Frontal cortex (tissue), 4 donors: ENCODE measurements around the gene C11orf98. TPM values are rescaled to one million over a fixed set of nuclear protein-coding genes. Genes with fewer than 3 reads are reported as not detected.
"Not testable (repeated sequence)": the region's sequence is repeated elsewhere in the genome, so short reads cannot be mapped to it uniquely, and the experiment has no call there.

Source experiments
- DNase-seq, 2 donors: peaks; one replicate each; pipeline ENCODE4 v3.0.0; 2012; ENCODE audit warnings: low spot score in 2 of 2
- FAIRE-seq: peaks from 2 replicates; lab custom pipeline; 2012; peaks lifted over from hg19 to GRCh38; lab: Jason Lieb, UNC
- total RNA-seq: library from RNA; depleted of rRNA; stranded (reverse); fragments of >200 nt; gene quantifications from one replicate; pipeline ENCODE4 v1.2.3, GENCODE V29; 2014
- donor health status: control.
- donor health status: control.
- donor health status: control.

C11orf98 gene
- total RNA-seq, 1 donor from 2014 or later, result 25.3 TPM

DNA sequence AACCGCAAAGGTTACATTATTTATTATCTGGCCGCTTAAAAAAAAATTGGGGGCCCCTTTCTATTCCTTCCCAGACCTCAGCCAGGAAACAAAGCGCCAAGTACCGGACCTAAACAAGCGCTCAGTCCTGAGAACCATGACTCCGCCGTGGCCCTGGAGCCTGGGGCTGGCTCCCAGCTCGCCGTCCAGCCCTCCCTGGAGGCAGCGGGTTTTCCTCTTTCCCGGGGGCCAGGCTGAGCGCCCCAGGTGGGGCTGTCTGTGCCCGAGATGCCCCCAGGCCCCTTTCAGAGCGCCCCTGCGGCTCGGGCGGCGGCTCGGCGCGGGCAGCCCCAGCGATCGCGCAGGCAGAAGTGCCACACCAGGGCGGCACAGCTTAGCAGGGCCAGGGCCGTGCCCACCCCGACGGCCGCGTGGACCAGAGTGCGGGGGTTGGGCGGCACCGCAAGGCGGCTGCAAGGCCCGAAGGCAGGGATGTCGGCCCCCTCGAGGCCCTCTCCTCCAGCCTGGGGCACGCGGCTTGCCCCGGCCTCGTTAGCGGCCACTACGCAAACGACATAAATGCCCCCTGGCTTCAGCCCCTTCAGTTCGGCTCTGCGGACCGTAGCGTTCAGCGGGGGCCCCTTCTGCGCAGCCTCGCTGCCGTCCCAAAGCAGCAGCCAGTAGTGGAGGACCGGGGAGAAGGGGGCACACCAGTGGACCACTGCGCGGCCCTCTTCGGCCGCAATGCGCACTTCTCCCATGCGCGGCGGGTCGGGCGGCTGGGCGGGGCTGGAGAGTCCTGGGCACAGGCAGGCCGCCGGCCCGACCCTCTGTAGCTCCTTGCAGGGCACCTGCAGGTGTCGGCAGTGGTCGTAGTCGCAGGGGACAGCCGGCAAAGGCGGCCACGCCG, 22.7 kb upstream of the C11orf98 start:
- DNase-seq, result no peak
- FAIRE-seq, result no peak

DNA sequence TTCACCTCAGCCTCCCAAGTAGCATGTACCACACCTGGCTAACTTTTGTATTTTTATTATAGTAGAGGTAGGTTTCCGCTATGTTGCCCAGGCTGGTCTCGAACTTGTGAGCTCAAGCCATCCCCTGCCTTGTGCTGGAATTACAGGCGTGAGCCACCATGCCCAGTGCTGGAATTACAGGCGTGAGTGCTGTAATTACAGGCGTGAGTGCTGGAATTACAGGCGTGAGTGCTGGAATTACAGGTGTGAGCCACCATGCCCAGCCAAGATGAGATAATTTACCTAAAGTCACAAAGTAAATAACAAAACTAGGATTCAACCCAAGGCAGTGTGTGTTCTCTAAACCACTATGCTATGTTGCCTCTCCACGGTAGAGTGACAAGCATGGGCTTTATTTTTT, 17.5 kb upstream of the C11orf98 start:
- DNase-seq (no peak), FAIRE-seq (no peak)

DNA sequence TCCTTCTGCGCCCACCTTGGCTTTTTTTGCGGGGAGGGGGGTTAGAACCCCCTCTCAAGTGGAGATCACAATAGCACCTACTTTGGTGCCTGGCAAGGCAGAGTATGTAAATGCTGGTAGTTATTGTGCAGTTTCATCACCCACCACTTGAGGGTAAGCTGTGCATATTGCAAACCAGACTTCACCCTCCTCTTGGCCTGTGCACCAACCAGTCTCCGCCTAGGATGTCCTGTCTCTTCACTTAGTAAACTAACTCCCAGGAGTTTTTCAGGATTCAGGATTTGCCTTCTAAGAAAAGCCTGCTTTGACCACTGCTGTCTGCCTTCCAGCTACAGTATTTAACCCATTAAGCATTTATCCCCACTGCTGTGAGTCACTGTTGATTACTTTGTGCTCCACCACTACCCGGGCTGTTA, 15.8 kb upstream of the C11orf98 start:
- no peak for FAIRE-seq
- DNase-seq, result peak in 1 of 2 donors; percentile 37

DNA sequence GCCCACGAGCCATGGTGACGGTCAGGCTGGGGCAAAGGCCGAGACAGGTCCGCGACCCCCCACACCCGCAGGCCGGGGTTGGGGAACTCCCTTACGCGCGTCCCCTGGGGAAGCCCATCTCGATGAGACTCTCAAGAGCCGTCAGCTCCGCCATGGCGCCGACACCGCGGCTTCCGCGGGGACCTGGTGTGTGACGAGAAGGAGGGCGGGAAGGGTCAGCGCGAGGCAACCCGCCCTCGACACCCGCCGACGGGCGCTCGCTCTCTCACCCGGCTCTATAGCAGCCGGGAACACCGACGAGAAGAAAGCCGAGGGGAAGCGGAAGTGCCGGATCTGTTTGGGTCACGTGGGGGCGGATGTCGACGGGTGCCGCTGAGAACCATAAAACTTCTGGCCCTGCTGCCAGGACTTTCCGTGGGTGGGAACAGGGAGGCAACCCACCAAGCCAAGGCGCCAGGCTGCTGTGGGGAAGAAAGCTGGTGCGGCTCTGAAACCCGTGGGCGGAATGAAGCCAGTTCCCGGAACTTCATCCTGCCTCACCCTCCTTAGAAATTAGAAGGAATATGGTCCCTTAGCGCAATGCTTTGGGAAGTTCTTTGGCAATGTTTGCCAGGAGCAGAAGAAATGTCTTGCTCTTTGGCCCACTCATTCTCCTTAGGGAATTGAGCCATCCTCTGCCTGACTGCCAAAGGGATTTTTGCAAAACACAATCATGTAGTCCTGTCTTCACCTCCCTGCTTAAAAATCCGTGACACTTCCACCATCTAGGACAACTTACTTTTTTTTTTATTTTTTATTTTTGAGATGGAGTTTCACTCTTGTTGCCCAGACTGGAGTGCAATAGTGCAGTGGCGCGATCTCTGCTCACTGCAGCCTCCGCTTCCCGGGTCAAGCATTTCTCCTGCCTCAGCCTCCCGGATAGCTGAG, 14.0 kb upstream of the C11orf98 start, which contains the start of gene UBXN1:
UBXN1 (minus strand) TSS at position 304 of the 927 bp plus-strand sequence; CDS start at position 154, 150 bp downstream.
- FAIRE-seq, result no peak
- DNase-seq, result peak; percentile 88 to 91

DNA sequence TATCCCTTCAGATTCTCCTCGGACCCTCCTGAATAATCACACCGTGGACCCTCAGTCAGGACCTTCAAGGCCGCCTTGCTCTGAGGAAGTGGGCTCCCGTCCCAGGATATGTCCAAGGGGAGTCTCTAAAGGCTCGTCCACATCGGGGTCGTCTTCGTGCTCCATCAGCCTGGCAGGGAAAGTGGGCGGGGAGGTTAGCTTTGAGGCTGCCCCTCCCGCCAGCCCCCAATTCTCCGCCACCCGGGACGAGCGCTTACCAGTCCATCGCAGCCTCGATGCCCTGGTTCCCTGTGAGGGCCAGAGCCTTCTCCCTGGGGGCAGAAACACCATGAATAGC, 13.4 kb upstream of the C11orf98 start:
- FAIRE-seq (no peak), DNase-seq (no peak)

DNA sequence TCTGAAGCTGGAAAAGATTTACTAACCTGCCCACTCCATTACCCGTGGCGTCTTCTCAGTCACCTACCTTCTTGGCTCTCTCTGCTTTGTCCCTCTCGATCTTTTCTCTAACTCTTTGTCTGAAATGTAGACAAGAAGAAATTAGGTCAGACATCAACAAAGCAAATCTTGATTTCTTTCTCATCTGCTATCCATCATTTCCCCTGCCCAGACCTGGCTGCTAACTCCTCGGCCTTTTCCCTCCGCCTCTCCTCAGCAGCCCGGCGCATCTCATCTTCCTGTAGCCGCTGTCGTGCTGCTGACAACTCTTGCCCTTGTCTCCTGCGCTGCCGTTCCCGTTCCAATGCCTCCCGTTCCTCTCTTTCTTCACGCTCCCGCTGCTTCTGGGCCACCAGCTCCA, 12.7 kb upstream of the C11orf98 start:
- DNase-seq (no peak), FAIRE-seq (no peak)

DNA sequence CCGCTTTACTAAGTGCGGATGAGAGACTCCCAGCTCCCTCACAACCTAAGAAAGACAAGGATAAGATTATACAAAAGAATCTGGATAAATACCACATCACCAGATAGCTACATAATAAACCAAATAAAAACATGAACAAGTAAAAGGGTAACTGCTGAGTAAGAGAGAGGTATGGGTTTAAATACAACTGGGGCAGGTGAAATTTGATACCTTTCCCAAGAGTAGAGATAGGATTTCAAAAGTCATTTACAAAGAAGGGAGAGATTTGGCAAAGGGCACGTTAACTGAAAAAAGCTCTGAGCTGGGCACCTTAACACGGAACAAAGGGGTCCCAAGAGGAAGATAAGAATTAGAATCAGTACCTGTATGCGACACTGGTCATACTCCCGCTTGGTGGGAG, 12.1 kb upstream of the C11orf98 start:
- DNase-seq (no peak), FAIRE-seq (no peak)

DNA sequence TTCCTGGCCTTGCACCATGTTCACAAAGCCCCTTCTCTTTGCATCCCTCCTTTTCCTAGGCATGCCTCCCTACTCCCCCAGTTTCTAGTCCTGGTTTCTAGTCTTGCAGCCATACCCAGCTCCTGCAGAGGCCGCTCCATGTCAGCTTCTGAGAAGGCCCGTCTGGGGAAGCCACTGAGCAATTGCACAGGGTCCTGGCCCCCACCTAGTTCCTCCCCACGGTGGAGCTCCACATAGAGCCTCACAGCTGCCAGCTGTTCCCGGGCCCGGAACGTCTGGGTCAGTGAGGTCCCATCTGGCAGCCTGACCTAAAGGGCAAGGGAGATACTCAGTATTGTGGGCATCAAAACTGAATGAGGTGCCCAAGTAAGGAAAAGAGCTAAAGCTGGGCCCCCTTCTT, 11.7 kb upstream of the C11orf98 start:
- FAIRE-seq, result no peak
- DNase-seq, result no peak

DNA sequence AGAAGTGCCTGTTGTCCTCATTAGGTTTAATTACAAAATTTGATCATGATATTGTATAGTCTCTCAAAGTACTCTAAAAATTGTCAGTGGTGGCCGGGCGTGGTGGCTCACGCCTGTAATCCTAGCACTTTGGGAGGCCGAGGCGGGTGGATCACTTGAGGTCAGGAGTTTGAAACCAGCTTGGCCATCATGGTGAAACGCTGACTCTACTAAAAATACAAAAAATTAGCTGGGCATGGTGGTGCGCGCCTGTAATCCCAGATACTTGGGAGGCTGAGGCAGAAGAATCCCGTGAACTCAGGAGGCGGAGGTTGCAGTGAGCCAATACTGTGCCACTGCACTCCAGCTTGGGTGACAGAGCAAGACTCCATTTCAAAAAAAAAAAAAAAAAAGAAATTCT, 10.4 kb upstream of the C11orf98 start:
- DNase-seq, FAIRE-seq: not testable (repeated sequence)

DNA sequence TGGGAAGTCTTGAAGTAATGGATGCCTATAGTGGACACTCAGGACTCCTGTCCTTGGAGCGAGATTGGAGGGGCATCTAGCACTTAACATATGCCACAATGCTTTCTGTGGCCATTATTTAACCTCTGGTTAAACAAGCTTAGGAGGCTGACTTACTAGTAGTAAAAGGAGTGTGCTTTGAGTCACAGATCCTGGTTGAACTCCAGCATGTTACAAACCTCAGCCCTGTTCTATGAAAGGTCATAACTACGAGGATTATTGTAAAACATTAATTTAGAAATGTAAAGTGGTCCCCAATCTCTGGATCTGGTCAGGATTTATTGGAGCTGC, 8.2 kb upstream of the C11orf98 start:
- no peak for DNase-seq
- FAIRE-seq, result no peak

DNA sequence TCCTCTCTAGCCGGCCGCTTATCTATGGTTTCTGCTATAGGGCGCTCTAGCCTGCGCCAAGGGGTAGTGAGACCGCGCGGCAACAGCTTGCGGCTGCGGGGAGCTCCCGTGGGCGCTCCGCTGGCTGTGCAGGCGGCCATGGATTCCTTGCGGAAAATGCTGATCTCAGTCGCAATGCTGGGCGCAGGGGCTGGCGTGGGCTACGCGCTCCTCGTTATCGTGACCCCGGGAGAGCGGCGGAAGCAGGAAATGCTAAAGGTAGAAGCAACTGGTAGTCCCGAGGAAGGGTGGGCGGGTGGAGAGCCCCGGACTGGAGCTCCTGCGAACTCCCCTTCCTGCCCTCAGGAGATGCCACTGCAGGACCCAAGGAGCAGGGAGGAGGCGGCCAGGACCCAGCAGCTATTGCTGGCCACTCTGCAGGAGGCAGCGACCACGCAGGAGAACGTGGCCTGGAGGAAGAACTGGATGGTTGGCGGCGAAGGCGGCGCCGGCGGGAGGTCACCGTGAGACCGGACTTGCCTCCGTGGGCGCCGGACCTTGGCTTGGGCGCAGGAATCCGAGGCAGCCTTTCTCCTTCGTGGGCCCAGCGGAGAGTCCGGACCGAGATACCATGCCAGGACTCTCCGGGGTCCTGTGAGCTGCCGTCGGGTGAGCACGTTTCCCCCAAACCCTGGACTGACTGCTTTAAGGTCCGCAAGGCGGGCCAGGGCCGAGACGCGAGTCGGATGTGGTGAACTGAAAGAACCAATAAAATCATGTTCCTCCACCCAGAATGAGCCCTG, 6.8 kb upstream of the C11orf98 start, which contains the start of the genes LBHD1 and UQCC3:
LBHD1 (minus strand) TSS at position 660 of the 782 bp plus-strand sequence. CDS start 2,236 bp downstream, outside the sequence.
UQCC3 (plus strand) TSS at position 66 of the 782 bp plus-strand sequence; CDS start at position 139, 73 bp downstream.
- FAIRE-seq (no peak), DNase-seq (peak; percentile 73 to 77)

DNA sequence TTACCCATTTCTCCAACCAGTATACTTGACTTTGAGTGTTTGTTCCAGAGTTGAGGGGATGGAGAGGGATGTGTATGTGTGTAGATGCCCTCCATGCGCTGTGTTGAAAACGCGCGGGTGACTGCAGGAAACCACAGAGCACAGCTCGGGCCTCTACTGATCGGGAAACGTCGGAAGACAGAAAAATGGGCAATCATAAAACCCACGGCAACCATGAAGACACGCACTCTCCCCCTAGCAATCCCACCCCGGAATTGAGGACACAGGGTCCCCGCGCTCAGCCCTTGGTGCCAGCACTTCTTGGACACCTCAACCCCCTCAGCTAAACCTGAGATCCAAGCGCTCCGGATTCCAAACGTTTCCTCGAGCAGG, 6.2 kb upstream of the C11orf98 start:
- FAIRE-seq, result no peak
- no peak for DNase-seq

DNA sequence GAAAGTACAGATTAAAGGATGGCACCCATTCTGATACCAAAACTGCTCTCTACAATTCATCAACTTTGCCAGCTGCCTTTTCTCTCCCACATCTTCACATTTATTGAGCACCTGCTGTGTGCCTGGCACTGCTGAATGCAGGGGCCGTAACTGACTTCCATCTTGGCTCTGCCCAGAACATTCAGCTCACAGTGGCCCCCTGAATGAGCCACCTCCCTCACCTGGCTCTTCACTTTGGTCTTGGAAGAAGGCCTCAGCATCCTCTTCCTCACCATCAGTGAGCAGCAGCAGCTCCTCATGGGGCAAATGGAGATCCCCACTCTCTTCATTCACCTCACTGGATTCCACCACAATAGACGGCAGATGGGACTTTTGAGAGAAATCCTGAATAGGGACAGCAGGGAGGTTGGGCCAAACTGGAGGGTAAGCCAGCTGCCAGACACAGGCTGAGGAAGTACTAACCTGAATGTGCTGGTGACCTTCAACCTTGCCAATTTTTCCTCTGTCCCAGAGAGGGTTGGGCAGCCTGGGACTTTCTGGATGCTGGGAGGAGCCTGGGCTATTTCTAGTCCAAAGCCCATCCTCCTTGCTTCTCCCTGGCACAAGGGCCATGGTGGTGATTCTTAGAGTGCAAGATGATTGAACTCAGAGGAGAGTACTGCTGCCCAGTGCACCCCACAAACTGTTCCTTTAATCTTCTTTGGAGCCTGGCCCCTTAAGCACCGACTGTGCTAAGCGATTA, 4.6 kb upstream of the C11orf98 start:
- no peak for DNase-seq
- no peak for FAIRE-seq

DNA sequence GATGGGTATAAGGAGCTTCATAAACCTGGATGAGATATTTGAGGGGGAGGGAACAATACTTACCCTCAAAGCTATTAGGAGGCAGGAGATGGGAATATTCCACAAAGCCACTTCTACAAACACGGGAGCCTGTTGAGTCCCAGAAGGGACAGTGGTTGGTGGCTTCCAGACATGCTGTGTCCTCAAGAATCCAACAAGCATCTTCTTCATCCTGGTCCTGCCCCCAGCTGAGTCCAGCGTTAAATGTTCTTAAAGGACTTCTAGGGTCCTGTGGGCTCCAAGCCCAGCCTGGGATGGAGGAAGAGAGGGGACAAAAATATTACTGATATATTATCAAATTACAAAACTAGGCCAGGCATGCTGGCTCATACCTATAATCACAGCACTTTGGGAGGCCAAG, 2.5 kb upstream of the C11orf98 start:
- no peak for DNase-seq
- FAIRE-seq, result no peak

DNA sequence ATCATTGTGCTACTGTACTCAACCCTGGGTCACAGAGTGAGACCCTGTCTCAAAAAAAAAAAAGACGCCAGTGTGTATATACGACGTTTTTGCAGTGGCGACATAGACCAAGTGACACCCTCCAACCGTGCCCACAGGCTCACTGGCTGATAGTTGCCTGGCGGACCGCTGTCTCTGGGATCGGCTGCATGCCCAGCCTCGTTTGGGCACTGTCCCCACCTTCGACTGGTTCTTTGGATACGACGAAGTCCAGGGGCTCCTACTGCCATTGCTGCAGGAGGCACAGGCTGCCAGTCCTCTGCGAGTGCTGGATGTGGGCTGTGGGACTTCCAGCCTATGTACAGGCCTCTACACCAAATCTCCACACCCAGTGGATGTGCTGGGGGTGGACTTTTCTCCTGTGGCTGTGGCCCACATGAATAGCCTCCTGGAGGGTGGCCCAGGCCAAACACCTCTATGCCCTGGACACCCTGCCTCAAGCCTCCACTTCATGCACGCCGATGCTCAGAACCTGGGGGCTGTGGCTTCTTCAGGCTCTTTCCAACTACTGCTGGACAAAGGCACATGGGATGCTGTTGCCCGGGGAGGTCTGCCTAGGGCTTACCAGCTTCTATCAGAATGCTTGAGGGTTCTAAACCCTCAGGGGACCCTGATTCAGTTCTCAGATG, 1.4 kb upstream of the C11orf98 start:
- no peak for DNase-seq
- no peak for FAIRE-seq

DNA sequence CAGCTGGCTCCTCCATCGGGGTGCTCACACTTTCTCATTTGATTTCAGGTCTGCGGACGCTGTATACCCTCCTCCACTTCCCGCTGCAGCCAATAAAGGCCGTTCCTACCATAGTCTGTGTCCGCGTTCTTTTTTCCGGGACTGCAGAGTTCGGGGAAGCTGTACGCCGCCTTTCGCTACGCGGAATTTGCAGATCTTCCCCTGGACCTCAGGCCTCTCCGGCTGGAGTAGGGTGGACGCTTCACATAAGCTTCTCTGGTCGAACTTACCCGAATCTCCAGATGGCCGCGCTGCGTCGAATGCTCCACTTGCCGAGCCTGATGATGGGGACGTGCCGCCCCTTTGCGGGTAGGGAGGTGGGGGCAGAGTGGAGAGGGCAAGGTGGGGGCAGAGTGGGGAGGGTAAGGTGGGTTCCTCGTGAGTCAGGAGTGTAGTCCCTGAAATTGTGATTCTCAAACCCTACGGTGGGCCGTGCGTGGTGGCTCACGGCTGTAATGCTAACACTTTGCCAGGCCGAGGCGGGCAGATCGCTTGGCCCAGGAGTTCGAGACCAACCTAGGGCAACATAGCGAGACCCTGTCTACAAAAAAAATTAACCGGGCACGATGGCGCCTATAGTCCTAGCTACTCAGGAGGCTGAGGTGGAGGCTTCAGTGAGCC, 719 bp upstream of the C11orf98 start:
- FAIRE-seq, result no peak
- peak in 1 of 2 donors; percentile 60 for DNase-seq

DNA sequence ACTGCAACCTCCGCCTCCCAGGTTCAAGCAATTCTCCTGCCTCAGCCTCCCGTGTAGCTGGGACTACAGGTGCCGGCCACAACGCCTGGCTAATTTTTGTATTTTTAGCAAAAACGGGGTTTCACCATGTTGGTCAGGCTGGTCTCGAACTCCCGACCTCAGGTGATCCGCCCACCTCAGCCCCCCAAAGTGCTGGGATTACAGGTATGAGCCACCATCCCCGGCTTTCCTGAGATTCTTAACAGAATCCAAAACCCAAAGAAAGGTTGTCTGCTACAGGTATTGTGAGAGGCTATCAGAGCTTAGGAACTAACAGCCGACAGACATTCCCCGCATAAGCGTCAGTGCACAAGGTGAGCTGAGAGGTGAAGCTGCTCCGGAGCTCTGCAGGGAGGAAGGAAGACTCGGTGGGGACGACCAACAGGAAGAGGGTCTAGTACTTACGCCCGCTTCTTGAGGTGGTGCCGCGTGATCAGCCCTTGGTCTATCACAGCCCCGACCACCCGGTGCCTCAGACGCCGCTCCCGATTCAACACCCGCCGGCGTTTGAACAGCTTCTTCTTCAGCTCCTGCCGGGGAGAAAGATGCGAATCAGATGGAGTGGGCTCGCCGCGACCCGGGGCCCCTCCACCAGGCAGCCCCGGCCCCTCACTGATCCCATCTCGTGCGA, 470 bp downstream of the C11orf98 start:
- DNase-seq, result no peak
- no peak for FAIRE-seq
